ENCODE data around the gene PIGZ.

The PIGZ gene

GRCh38 chr3:197001106-197001971, 32.7 kb upstream of the PIGZ start:
- H3K4me3 ChIP-seq (ENCODE audit: low read depth, low read length) = no peak overlapping the region
- in situ Hi-C loops (cut with HindIII; ENCODE audit: low sequenced_read_pairs) = no loop called here
- DNase-seq (ENCODE audit: low read depth, low spot score) = no peak
- TF ChIP-seq, protein P1, sequence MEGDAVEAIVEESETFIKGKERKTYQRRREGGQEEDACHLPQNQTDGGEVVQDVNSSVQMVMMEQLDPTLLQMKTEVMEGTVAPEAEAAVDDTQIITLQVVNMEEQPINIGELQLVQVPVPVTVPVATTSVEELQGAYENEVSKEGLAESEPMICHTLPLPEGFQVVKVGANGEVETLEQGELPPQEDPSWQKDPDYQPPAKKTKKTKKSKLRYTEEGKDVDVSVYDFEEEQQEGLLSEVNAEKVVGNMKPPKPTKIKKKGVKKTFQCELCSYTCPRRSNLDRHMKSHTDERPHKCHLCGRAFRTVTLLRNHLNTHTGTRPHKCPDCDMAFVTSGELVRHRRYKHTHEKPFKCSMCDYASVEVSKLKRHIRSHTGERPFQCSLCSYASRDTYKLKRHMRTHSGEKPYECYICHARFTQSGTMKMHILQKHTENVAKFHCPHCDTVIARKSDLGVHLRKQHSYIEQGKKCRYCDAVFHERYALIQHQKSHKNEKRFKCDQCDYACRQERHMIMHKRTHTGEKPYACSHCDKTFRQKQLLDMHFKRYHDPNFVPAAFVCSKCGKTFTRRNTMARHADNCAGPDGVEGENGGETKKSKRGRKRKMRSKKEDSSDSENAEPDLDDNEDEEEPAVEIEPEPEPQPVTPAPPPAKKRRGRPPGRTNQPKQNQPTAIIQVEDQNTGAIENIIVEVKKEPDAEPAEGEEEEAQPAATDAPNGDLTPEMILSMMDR (IDR thresholded peaks at IDR 0.05; ENCODE audit: low read depth, low read length) = no peak

- TF ChIP-seq, protein P1 (IDR thresholded peaks at IDR 0.05; ENCODE audit: low read depth, low read length) = no peak
- in situ Hi-C loops (cut with HindIII; ENCODE audit: low sequenced_read_pairs) = no loop called here
Observed at GRCh38 chr3:197000211-197000610, 31.6 kb upstream of the PIGZ start.

GRCh38 chr3:196998966-196999760, 30.5 kb upstream of the PIGZ start:
- in situ Hi-C loops (cut with HindIII; ENCODE audit: low sequenced_read_pairs) = no loop called here
- TF ChIP-seq, protein P1 (IDR thresholded peaks at IDR 0.05; ENCODE audit: low read depth, low read length) = no peak
- H3K4me3 ChIP-seq (ENCODE audit: low read depth, low read length) = no peak overlapping the region

More at GRCh38 chr3:197000211-197000610, 31.6 kb upstream of the PIGZ start:
- no peak overlapping the region for H3K4me3 ChIP-seq (ENCODE audit: low read depth, low read length)
- no peak for DNase-seq (ENCODE audit: low read depth, low spot score)

GRCh38 chr3:196997311-196997710, 28.7 kb upstream of the PIGZ start:
- H3K4me3 ChIP-seq (ENCODE audit: low read depth, low read length) = no peak overlapping the region
- TF ChIP-seq, protein P1 (IDR thresholded peaks at IDR 0.05; ENCODE audit: low read depth, low read length) = no peak

More at GRCh38 chr3:196998966-196999760, 30.5 kb upstream of the PIGZ start:
- no peak for DNase-seq (ENCODE audit: low read depth, low spot score)

DNA sequence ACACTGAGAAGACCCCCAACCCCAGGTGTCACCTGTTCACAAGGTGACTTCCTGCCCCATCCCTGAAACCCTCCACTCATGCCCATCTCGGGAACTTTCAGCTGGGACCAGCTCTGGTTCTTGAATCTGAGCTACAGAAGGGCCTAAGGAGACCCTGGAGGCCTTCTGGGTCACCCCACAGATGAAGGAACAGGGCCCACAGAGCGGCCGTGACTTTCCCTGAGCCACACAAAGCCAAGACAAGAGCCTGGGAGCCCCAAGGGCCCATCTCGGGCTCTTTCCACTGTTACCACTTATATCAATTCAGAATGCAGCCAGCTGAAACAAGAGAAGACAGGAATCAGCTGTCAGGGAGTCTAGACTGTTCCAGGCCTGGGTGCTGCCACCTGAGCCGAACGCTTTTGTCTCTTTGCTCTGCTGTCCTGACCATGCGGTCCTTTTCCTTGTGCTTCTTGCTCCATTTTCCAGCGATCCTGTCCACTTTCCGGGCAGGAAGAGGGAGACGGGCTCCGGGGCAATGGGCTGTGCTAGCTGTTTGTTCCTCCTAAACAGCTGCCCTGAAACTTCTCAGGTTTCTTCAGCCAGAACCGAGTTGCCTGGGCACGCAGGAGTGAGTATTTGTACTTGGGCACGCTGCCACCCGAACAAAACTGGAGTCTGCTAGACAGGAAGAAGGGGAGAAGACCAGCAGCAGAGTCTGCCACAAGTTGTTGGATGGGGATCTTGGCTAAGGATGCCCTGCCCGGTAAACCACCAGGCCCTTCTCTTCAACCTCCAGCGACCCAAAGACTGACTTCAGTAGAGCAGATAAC, 28.0 kb upstream of the PIGZ start:
- in situ Hi-C loops (cut with HindIII; ENCODE audit: low sequenced_read_pairs) = no loop called here
- no peak for DNase-seq (ENCODE audit: low read depth, low spot score)
- TF ChIP-seq, protein P1 (IDR thresholded peaks at IDR 0.05; ENCODE audit: low read depth, low read length) = no peak
- H3K4me3 ChIP-seq (ENCODE audit: low read depth, low read length) = no peak overlapping the region

More at GRCh38 chr3:196997311-196997710, 28.7 kb upstream of the PIGZ start:
- in situ Hi-C loops (cut with HindIII; ENCODE audit: low sequenced_read_pairs) = no loop called here
- no peak for DNase-seq (ENCODE audit: low read depth, low spot score)
